Measurements from ENCODE around the gene DUSP23.

Gene DUSP23

DNA sequence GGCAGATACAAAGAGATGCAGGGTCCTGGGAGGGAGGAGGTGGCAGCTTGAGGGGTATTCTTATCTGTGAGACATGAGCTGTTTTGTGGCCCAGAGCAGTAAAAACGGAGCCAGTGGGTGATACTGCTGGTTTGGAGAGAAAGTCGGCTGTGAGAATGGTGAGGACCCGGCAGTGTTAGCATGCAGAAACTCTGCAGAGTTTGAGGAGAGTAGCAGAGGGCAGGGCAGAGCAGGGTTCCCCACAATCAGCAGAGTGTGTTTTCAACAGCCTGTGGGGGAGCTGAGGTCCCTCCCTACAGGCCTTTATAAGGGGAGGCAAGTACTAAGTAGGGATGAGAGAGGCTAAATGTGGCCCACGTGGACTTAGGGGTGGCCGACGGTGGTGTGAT is 46.3 kb downstream of the DUSP23 start:
- DNase-seq (ENCODE audit: low read depth) = no peak
- no peak overlapping the region for H3K4me3 ChIP-seq (ENCODE audit: low read depth, low read length)
- TF ChIP-seq CTCF (IDR thresholded peaks at IDR 0.05; ENCODE audit: insufficient read depth, low read depth, low read length, missing control alignments) = no peak

DNA sequence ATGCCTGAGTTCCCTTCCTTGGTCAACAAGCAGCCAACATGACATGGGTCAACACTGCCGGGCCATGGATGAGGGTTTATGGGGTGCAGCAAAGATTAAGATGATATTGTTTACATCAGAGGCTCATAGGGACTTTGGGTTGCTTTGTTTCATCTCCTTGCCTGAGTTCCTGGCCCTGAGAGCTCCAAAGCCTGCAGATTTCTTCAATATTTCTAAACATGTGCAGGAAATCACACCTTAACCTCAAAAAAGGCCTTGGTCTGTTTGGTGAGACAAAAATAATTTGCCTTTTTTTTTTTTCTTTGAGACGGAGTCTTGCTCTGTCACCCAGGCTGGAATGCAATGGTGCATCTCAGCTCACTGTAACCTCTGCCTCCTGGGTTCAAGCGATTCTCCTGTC is 46.8 kb downstream of the DUSP23 start:
- no peak overlapping the region for H3K4me3 ChIP-seq (ENCODE audit: low read depth, low read length)
- no peak for TF ChIP-seq CTCF (IDR thresholded peaks at IDR 0.05; ENCODE audit: insufficient read depth, low read depth, low read length, missing control alignments)
- DNase-seq (ENCODE audit: low read depth) = peak; percentile 21

- DNase-seq (ENCODE audit: low read depth) = no peak
- no peak for TF ChIP-seq CTCF (IDR thresholded peaks at IDR 0.05; ENCODE audit: insufficient read depth, low read depth, low read length, missing control alignments)
- no peak overlapping the region for H3K4me3 ChIP-seq (ENCODE audit: low read depth, low read length)
These were observed 47.4 kb downstream of the DUSP23 start for GRCh38 chr1:159828176-159828575.

GRCh38 chr1:159828581-159829272 is 48.0 kb downstream of the DUSP23 start:
- TF ChIP-seq CTCF (IDR thresholded peaks at IDR 0.05; ENCODE audit: insufficient read depth, low read depth, low read length, missing control alignments) = no peak
- DNase-seq (ENCODE audit: low read depth) = peak; percentile 21
- no peak overlapping the region for H3K4me3 ChIP-seq (ENCODE audit: low read depth, low read length)

DNA sequence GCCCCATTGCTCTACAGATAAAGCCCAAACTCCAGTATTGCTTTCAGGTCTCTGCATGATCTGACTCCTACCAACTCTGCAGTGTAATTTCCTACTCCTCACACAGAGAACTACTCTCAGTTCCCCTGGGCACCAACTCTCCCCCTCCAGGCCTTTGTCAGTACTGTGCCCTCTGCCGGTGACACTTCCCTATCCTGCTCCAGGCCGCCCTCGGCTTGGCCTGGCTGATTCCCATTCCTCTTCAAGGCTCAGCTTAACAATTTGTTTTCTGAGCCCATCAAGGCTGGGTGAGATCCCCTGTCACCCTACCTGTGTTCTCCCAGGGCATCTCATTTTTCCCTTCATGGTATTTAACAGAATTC is 48.5 kb downstream of the DUSP23 start:
- peak; percentile 72 for DNase-seq (ENCODE audit: low read depth)
- H3K4me3 ChIP-seq (ENCODE audit: low read depth, low read length) = no peak overlapping the region
- peak; percentile 50 for TF ChIP-seq CTCF (IDR thresholded peaks at IDR 0.05; ENCODE audit: insufficient read depth, low read depth, low read length, missing control alignments)

DNA sequence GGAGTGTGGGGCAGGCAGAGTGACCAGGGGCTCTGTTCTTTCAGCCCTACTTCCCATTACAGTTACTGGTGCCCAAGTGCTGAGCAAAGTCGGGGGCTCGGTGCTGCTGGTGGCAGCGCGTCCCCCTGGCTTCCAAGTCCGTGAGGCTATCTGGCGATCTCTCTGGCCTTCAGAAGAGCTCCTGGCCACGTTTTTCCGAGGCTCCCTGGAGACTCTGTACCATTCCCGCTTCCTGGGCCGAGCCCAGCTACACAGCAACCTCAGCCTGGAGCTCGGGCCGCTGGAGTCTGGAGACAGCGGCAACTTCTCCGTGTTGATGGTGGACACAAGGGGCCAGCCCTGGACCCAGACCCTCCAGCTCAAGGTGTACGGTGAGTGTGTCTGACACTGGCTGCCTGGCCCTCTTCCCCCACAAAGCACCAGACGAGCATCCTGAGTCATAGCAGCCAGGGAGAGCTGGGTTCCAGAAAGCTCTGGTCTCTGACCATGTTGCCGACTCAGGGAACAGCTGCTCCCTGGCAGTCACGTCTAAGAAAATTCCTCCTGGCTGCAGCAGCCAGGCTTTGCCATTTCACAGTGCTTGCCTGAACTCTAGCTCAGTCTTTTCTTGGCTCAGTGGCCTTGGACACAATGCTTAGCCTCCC is 49.2 kb downstream of the DUSP23 start:
- no peak overlapping the region for H3K4me3 ChIP-seq (ENCODE audit: low read depth, low read length)
- TF ChIP-seq CTCF (IDR thresholded peaks at IDR 0.05; ENCODE audit: insufficient read depth, low read depth, low read length, missing control alignments) = no peak
- DNase-seq (ENCODE audit: low read depth) = no peak

GRCh38 chr1:159830722-159831121 is 50.0 kb downstream of the DUSP23 start:
- no peak overlapping the region for H3K4me3 ChIP-seq (ENCODE audit: low read depth, low read length)
- no peak for TF ChIP-seq CTCF (IDR thresholded peaks at IDR 0.05; ENCODE audit: insufficient read depth, low read depth, low read length, missing control alignments)
- no peak for DNase-seq (ENCODE audit: low read depth)

Data from GM12865 (cell line).